Measurements from ENCODE around the gene RCC2. TPM values are rescaled to one million over a fixed set of nuclear protein-coding genes. Genes with fewer than 3 reads are reported as not detected.

The RCC2 gene
- total and polyA plus RNA-seq, 2 donors (not counting 3 experiments of a cell fraction or from before 2014, with no cell fraction given) = 137 to 166 TPM

DNA sequence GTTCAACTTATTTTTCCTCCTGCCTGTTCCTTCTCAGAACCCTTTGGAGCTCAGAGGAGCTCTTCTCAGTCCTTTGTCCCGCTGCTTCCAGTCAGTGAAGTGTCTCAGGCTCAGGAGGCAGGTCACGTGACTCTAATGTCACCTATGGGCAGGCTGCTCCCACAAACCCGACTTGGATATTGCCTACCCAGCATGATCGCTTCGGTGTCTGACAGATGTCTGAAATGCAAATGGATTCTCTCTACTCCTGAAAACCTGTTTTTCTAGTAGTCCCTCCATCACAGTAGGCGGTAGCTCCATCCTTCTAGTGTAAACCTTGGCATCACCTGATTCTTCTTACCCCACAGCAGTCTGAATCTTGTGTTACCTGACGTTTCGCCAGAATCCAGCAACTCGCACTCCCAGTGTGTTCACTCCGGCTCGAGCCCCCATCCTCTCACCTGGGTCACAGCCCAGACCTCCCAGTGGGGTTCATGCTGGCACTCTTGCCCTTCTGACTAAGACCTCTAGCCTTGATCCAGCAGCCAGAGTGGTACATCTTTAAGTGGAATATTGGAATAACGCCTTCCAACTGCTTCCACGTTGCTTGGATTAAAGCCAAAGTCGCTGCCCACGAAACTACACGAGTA is 62.0 kb downstream of the RCC2 start:
- H3K4me2 ChIP-seq (ENCODE audit: insufficient read depth, low read length) = no peak overlapping the region
- no TSS peak for BruUV-seq (replicated peaks)
- no peak overlapping the region for H3K4me3 ChIP-seq (replicated peaks in 1 of 3; ENCODE audit: insufficient read depth in 1 of 3, low read depth in 1 of 3, low read length in 3 of 3)
- dilution Hi-C loops (cut with MboI; ENCODE audit: extremely low pct_ligation_motif_present, low sequenced_read_pairs) = no loop called here
- no peak overlapping the region for H3K9ac ChIP-seq (replicated peaks; ENCODE audit: extremely low read depth, insufficient read depth, low read length)
- no peaks in the 10 kb centered on the region for H3K9me1 ChIP-seq (replicated peaks; ENCODE audit: control insufficient read depth, extremely low read depth, insufficient read depth, low read length)
- no peak for FAIRE-seq
- intact Hi-C loops (cut with micrococcal nuclease) = no loop called here
- H2AFZ ChIP-seq (ENCODE audit: low read depth, low read length) = no peak overlapping the region
- peaks cover 0 to 3% of the 10 kb centered on the region in 2 experiments for H3K27me3 ChIP-seq (ENCODE audit: control insufficient read depth in 2 of 2, insufficient read depth in 2 of 2, low read length in 2 of 2)
- DNase-seq (ENCODE audit: low read depth, low spot score) = no peak
- ChIA-PET POLR2A (no interaction called here), CTCF (no interaction called here)
- H4K20me1 ChIP-seq (replicated peaks; ENCODE audit: control insufficient read depth, extremely low read depth, insufficient read depth, low read length) = no peaks in the 10 kb centered on the region
- no peaks in the 10 kb centered on the region for H3K9me3 ChIP-seq (replicated peaks; ENCODE audit: control insufficient read depth, insufficient read depth, low read length)
- H3K79me2 ChIP-seq (ENCODE audit: control insufficient read depth, insufficient read depth, low read length) = no peaks in the 10 kb centered on the region
- H3K36me3 ChIP-seq (ENCODE audit: control insufficient read depth in 2 of 2, extremely low read depth in 1 of 2, insufficient read depth in 2 of 2, low read length in 2 of 2) = no peaks in the 10 kb centered on the region
- no peaks in the 10 kb centered on the region for H3K4me1 ChIP-seq (ENCODE audit: control insufficient read depth, extremely low read depth, insufficient read depth, low read length)
- TF ChIP-seq, protein P1, sequence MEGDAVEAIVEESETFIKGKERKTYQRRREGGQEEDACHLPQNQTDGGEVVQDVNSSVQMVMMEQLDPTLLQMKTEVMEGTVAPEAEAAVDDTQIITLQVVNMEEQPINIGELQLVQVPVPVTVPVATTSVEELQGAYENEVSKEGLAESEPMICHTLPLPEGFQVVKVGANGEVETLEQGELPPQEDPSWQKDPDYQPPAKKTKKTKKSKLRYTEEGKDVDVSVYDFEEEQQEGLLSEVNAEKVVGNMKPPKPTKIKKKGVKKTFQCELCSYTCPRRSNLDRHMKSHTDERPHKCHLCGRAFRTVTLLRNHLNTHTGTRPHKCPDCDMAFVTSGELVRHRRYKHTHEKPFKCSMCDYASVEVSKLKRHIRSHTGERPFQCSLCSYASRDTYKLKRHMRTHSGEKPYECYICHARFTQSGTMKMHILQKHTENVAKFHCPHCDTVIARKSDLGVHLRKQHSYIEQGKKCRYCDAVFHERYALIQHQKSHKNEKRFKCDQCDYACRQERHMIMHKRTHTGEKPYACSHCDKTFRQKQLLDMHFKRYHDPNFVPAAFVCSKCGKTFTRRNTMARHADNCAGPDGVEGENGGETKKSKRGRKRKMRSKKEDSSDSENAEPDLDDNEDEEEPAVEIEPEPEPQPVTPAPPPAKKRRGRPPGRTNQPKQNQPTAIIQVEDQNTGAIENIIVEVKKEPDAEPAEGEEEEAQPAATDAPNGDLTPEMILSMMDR (IDR thresholded peaks at IDR 0.05; ENCODE audit: extremely low read depth in 1 of 2, insufficient read depth in 1 of 2, low read depth in 1 of 2, low read length in 2 of 2) = no peak
- TF ChIP-seq FOS (IDR thresholded peaks at IDR 0.05; ENCODE audit: borderline replicate concordance, insufficient read depth, low read length) = no peak
- no peak for TF ChIP-seq EZH2 (IDR thresholded peaks at IDR 0.05; ENCODE audit: borderline replicate concordance, low read depth, low read length, severe bottlenecking)
- TF ChIP-seq JUN (IDR thresholded peaks at IDR 0.05; ENCODE audit: borderline replicate concordance, insufficient read depth, insufficient read length, low read depth) = no peak
- TF ChIP-seq MYC (IDR thresholded peaks at IDR 0.05; ENCODE audit: low read depth, low read length) = no peak
- no peak for TF ChIP-seq GATA2 (IDR thresholded peaks at IDR 0.05; ENCODE audit: insufficient read depth, insufficient read length, low read depth, low read length)
- TF ChIP-seq POLR2A (IDR thresholded peaks at IDR 0.05; ENCODE audit: low read depth, low read length) = no peak
- no peak for TF ChIP-seq MAX (IDR thresholded peaks at IDR 0.05; ENCODE audit: insufficient read depth, insufficient read length)
- no peak for TF ChIP-seq POLR2AphosphoS5 (IDR thresholded peaks at IDR 0.05; ENCODE audit: insufficient read depth, low read depth, low read length)
- H3K27ac ChIP-seq (ENCODE audit: insufficient read depth, low read depth, low read length) = no peak overlapping the region
